ENCODE results near the gene TMEM156. TPM values are rescaled to one million over a fixed set of nuclear protein-coding genes. Genes with fewer than 3 reads are reported as not detected.
"Not testable (repeated sequence)": the region's sequence is repeated elsewhere in the genome, so short reads cannot be mapped to it uniquely, and the experiment has no call there.

TMEM156 gene
- total and polyA plus RNA-seq, 2 experiments from 2014 or later: not detected

DNA sequence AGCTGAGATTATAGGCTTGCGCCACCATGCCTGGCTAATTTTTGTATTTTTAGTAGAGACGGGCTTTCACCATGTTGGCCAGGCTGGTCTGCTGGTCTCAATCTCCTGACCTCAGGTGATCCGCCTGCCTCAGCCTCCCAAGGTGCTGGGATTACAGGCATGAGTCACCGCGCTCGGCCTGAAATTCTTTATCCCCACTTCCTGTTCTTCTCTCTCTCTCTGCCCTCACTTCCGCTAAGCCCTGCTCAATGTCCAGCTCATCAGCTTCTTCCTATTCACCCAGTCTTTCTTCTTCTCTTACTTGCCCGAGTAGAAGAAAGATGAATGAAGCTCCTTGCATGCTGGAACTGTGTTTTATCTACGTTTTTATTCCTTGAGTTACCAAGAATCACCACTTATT lies 43.9 kb downstream of the TMEM156 start:
- H3K36me3 Mint-ChIP-seq (ENCODE audit: low read depth); H3K27me3 Mint-ChIP-seq (ENCODE audit: insufficient read depth, low read depth, poor library complexity); H4K20me1 ChIP-seq (replicated peaks; ENCODE audit: insufficient read depth); H3K9me3 Mint-ChIP-seq; H3K79me2 ChIP-seq (replicated peaks; ENCODE audit: insufficient read depth); H3K27ac ChIP-seq (ENCODE audit: low read depth); H3K9me2 ChIP-seq (ENCODE audit: insufficient read depth); H3K4me3 Mint-ChIP-seq; ATAC-seq; H3F3A ChIP-seq (replicated peaks; ENCODE audit: low read depth); H3K36me3 ChIP-seq (ENCODE audit: insufficient read depth); H3K4me2 ChIP-seq; H3K27ac Mint-ChIP-seq; H3K4me1 ChIP-seq (ENCODE audit: insufficient read depth); H3K4me3 ChIP-seq; DNase-seq (ENCODE audit: low spot score); H3K27me3 ChIP-seq (ENCODE audit: insufficient read depth): not testable (repeated sequence)
- H2AFZ ChIP-seq: peak overlapping the region; percentile 63; the same call in 1 of the 2 replicates
- peaks cover 12% of the 10 kb centered on the region for H3K4me1 Mint-ChIP-seq

- Mint-ChIP-seq H3K27ac (no peak overlapping the region), H3K9me3 (no peaks in the 10 kb centered on the region), H3K27me3 (ENCODE audit: insufficient read depth, low read depth, poor library complexity) (peaks cover 8% of the 10 kb centered on the region), H3K4me3 (no peak overlapping the region), H3K4me1 (peaks cover 14% of the 10 kb centered on the region), H3K36me3 (ENCODE audit: low read depth) (no peaks in the 10 kb centered on the region)
- DNase-seq (ENCODE audit: low spot score) (no peak), ATAC-seq (no peak)
- H3K4me3 ChIP-seq: no peak overlapping the region
- no peak overlapping the region for H2AFZ ChIP-seq
- H3K27me3 ChIP-seq (ENCODE audit: insufficient read depth): no peaks in the 10 kb centered on the region
- H3K9me2 ChIP-seq (ENCODE audit: insufficient read depth): no peaks in the 10 kb centered on the region
- H3K4me2 ChIP-seq: no peak overlapping the region
- H3K79me2 ChIP-seq (replicated peaks; ENCODE audit: insufficient read depth): no peaks in the 10 kb centered on the region
- no peaks in the 10 kb centered on the region; the same call in 1 of the 2 replicates for H3K4me1 ChIP-seq (ENCODE audit: insufficient read depth)
- no peak overlapping the region for H3K27ac ChIP-seq (ENCODE audit: low read depth)
- no peaks in the 10 kb centered on the region for H3F3A ChIP-seq (replicated peaks; ENCODE audit: low read depth)
- H4K20me1 ChIP-seq (replicated peaks; ENCODE audit: insufficient read depth): no peaks in the 10 kb centered on the region
- H3K36me3 ChIP-seq (ENCODE audit: insufficient read depth): no peaks in the 10 kb centered on the region
- TF ChIP-seq EZH2phosphoT487 (IDR thresholded peaks at IDR 0.05; ENCODE audit: unreplicated experiment) (no peak), JUNB (IDR thresholded peaks at IDR 0.05; ENCODE audit: unreplicated experiment) (no peak), ZNF462 (CRISPR knock-in tag; IDR thresholded peaks at IDR 0.05) (no peak), CREB1 (CRISPR knock-in tag; IDR thresholded peaks at IDR 0.05; ENCODE audit: low read depth) (no peak), ZNF331 (CRISPR knock-in tag; IDR thresholded peaks at IDR 0.05; ENCODE audit: low read depth) (no peak), EZH2 (IDR thresholded peaks at IDR 0.05; ENCODE audit: low read depth, unreplicated experiment) (no peak), NANOG (IDR thresholded peaks at IDR 0.05; ENCODE audit: borderline replicate concordance) (no peak), ETS1 (IDR thresholded peaks at IDR 0.05) (no peak), STAT1 (IDR thresholded peaks at IDR 0.05; ENCODE audit: unreplicated experiment) (no peak), CTCF (conservative IDR thresholded peaks at IDR 0.05; ENCODE audit: low read depth in 2 of 2) (no peak)
Measured at GRCh38 chr4:38987491-38987890, 44.7 kb downstream of the TMEM156 start.
